IMR-90 (cell line): Measurements from ENCODE around the gene NCKAP5L.

Experiments used
- BHLHE40 ChIP-seq: fragments of 150-350 bp; IDR thresholded peaks from 2 replicates; pipeline ENCODE4 v1.6.1; 2016; ENCODE audit warnings: mild to moderate bottlenecking, low read depth, low read length
- CEBPB ChIP-seq: IDR thresholded peaks from 2 replicates; pipeline ENCODE4 v1.6.1; 2012; ENCODE audit warnings: low read depth, low read length, improper control_type of control experiment
- CTCF ChIP-seq: conservative IDR thresholded peaks from 2 replicates; pipeline ENCODE4 v1.5.1; 2012; ENCODE audit warnings: mild to moderate bottlenecking, low read depth, low read length, improper control_type of control experiment
- FOS ChIP-seq: fragments of 150-350 bp; IDR thresholded peaks from 2 replicates; pipeline ENCODE4 v1.6.1; 2016; ENCODE audit warnings: low read depth, low read length
- MXI1 ChIP-seq: IDR thresholded peaks from 2 replicates; pipeline ENCODE4 v1.6.1; 2012; ENCODE audit warnings: low read depth, mild to moderate bottlenecking, low read length, moderate library complexity, borderline replicate concordance
- POLR2A ChIP-seq: IDR thresholded peaks from 2 replicates; pipeline ENCODE4 v1.6.1; 2012; ENCODE audit warnings: mild to moderate bottlenecking, low read depth, low read length
- SMC3 ChIP-seq: fragments of 150-350 bp; IDR thresholded peaks from 2 replicates; pipeline ENCODE4 v1.6.1; 2016; ENCODE audit warnings: low read depth, mild to moderate bottlenecking, antibody characterized with exemption, low read length, moderate library complexity
- USF2 ChIP-seq: fragments of 150-350 bp; IDR thresholded peaks from 2 replicates; pipeline ENCODE4 v1.6.1; 2017; ENCODE audit warnings: mild to moderate bottlenecking, antibody characterized with exemption, low read length, low read depth

GRCh38 chr12:49762468-49762847 is 65.8 kb downstream of the NCKAP5L start:
- TF ChIP-seq MXI1 (no peak), POLR2A (no peak), CTCF (no peak), BHLHE40 (no peak), SMC3 (no peak), FOS (no peak), USF2 (no peak), CEBPB (no peak)
